PFSK-1 (cell line): Measurements from ENCODE around the gene PSMA6.

Source experiments
- FOXP2 ChIP-seq: optimal IDR thresholded peaks from 2 replicates; pipeline ENCODE3; 2011; ENCODE audit warnings: borderline replicate concordance, control low read depth, inconsistent platforms; ENCODE audit not compliant: insufficient read depth; ENCODE audit errors: extremely low read length, extremely low read depth
- POLR2AphosphoS5 ChIP-seq: IDR thresholded peaks from 2 replicates; pipeline ENCODE4 v1.6.1; 2012; ENCODE audit warnings: low read depth, mild to moderate bottlenecking, control low read depth, low read length, moderate library complexity
- SIN3A ChIP-seq: IDR thresholded peaks from 2 replicates; pipeline ENCODE4 v1.6.1; 2012; ENCODE audit warnings: mild to moderate bottlenecking, low read length, moderate library complexity, borderline replicate concordance; ENCODE audit not compliant: insufficient read depth
- TAF1 ChIP-seq: IDR thresholded peaks from 2 replicates; pipeline ENCODE4 v1.6.1; 2012; ENCODE audit warnings: low read length, control low read depth, borderline replicate concordance; ENCODE audit not compliant: insufficient read depth
- TF ChIP-seq, protein P1 (sequence below), 2 experiments: IDR thresholded peaks; 2 replicates each; pipeline versions ENCODE4 v1.6.1 to v1.8.0; 2011 to 2012; ENCODE audit warnings: low read depth in 2 of 2, low read length in 2 of 2, control low read depth in 1 of 2, inconsistent platforms in 1 of 2, mild to moderate bottlenecking in 1 of 2, moderate library complexity in 1 of 2; ENCODE audit not compliant: insufficient read depth in 1 of 2

Gene PSMA6

DNA sequence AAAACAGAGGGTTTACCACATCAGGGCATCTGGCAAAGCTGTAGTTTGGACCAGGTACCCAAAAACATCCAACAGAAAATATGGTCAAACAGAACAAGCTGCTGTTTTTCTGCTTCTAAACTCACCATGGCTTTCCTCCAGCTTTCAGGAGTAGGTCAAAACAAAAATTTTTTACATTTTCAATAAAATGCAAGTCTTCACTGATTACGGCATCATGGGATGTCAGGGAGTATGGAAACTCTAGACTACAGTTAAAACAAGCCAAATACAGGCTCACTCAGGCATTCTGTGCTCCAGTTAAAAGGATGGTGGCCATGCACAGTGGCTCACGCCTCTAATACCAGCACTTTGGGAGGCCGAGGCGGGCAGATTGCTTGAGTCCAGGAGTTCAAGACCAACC lies 47.1 kb upstream of the PSMA6 start:
- no peak for TF ChIP-seq TAF1
- TF ChIP-seq SIN3A = no peak
- TF ChIP-seq, protein P1, sequence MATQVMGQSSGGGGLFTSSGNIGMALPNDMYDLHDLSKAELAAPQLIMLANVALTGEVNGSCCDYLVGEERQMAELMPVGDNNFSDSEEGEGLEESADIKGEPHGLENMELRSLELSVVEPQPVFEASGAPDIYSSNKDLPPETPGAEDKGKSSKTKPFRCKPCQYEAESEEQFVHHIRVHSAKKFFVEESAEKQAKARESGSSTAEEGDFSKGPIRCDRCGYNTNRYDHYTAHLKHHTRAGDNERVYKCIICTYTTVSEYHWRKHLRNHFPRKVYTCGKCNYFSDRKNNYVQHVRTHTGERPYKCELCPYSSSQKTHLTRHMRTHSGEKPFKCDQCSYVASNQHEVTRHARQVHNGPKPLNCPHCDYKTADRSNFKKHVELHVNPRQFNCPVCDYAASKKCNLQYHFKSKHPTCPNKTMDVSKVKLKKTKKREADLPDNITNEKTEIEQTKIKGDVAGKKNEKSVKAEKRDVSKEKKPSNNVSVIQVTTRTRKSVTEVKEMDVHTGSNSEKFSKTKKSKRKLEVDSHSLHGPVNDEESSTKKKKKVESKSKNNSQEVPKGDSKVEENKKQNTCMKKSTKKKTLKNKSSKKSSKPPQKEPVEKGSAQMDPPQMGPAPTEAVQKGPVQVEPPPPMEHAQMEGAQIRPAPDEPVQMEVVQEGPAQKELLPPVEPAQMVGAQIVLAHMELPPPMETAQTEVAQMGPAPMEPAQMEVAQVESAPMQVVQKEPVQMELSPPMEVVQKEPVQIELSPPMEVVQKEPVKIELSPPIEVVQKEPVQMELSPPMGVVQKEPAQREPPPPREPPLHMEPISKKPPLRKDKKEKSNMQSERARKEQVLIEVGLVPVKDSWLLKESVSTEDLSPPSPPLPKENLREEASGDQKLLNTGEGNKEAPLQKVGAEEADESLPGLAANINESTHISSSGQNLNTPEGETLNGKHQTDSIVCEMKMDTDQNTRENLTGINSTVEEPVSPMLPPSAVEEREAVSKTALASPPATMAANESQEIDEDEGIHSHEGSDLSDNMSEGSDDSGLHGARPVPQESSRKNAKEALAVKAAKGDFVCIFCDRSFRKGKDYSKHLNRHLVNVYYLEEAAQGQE (IDR thresholded peaks at IDR 0.05; ENCODE audit: insufficient read depth in 1 of 2, low read depth in 2 of 2, low read length in 2 of 2) = no peak
- TF ChIP-seq POLR2AphosphoS5 = no peak
- no peak for TF ChIP-seq FOXP2

DNA sequence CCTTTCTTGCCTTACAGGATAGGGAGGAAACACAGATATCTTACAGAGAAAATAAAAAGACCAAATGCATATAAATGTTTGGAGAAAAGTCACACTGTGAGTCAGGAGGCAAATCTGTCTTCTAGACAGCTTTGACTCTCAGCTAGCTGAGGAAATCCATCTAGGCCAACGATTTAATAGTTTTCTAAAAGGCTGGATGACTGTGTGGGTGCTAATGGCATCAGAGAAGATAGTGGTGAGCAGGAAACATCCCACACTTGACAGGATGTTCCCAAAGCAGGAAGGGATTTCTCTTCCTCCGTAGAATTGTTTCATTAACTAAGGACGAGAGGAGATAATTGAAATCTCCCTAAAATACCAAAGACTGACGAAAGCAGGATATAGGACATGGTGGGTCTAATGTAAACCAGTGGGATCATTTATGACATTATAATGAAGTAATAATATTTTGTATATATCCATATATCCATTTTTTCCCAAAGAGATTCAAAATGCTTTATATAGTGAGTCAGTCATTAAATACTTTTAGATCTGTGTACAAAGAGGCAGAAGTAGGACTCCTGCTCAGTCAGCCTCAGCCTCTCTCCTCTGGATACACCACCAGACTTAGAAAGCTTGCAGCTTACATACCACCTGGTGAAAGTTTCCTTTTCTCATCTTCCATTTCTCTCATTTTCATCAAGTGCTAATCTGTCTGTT lies 44.3 kb upstream of the PSMA6 start:
- TF ChIP-seq FOXP2 = no peak
- no peak for TF ChIP-seq SIN3A
- no peak for TF ChIP-seq POLR2AphosphoS5
- no peak for TF ChIP-seq TAF1
- TF ChIP-seq, protein P1 (IDR thresholded peaks at IDR 0.05; ENCODE audit: insufficient read depth in 1 of 2, low read depth in 2 of 2, low read length in 2 of 2) = no peak

DNA sequence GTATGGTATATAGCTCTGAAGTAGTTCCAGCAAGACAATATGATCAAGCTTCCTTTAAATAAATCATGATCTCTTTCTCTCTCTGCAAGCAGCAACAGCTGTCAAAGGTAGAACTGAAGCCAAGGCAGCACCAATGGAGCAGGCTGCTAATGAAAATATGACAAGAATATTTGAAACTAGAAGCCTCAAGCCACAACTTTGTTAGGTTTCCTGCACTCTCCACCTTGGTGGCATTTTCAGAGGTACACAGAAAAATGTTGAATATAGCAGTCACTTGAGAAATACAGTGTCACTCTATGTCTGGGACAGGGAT lies 43.8 kb upstream of the PSMA6 start:
- no peak for TF ChIP-seq SIN3A
- TF ChIP-seq TAF1 = no peak
- no peak for TF ChIP-seq POLR2AphosphoS5
- TF ChIP-seq, protein P1 (IDR thresholded peaks at IDR 0.05; ENCODE audit: insufficient read depth in 1 of 2, low read depth in 2 of 2, low read length in 2 of 2) = no peak
- TF ChIP-seq FOXP2 = no peak

DNA sequence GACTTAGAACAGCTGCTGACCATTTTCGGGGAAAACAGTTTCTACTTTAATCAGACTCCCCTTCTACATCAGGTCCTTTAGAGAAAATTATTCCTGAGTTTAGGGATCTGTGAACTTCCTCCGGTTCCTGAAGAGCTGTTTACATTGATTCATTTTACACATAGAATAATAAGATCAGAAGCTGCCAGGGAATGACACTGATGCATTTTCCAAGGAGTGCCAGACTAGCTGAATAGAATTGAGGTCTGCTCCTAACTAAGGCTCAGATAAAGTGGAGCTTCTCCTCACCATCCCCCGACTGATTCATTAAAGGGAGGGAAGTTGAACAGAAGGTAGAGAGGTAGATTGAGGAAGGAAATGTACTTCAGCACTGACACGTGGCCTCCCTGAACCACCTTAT lies 41.9 kb upstream of the PSMA6 start:
- TF ChIP-seq, protein P1 (IDR thresholded peaks at IDR 0.05; ENCODE audit: insufficient read depth in 1 of 2, low read depth in 2 of 2, low read length in 2 of 2) = no peak

DNA sequence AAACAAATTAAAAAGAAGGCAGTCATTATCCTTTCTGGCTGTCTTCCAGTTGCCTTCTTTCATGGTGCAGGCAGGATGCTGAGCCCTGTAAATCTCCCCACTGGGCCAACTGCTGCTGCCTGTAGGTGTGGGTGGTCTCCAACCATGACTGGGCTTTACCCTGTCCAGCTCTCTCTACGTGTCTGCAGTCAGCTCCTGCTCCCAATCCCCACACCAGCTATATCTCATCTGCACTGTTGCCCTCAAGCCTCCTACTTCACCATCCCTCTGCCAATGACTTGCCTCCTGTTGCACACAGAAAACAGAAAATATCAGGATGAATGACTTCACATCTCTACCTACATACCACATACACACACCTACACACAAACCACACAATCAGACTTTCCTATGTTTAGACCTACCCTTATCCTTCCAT lies 39.7 kb upstream of the PSMA6 start:
- TF ChIP-seq FOXP2 (no peak), SIN3A (no peak)

DNA sequence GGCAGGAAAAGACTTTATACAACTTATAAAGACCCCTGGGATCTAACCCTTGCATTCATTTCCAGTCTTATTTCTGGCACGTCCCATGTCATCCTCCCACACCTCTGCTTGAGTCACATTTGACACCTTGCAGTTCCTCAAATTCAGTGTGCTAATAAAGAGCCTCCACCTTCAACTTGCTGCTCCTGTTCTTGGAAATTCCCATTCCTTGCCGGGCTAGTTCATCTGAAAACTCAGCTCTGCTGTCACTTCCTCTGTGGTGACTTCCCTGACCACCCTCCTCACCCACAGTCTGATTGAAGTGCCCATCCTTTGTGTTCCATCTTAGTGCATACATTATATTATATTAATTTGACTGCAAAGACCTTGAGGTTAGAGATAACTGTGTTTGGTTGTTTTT lies 37.4 kb upstream of the PSMA6 start:
- TF ChIP-seq POLR2AphosphoS5 (no peak), TAF1 (no peak), FOXP2 (no peak), SIN3A (no peak)
- TF ChIP-seq, protein P1 (IDR thresholded peaks at IDR 0.05; ENCODE audit: insufficient read depth in 1 of 2, low read depth in 2 of 2, low read length in 2 of 2) = no peak
